ENCODE data around the gene KCNN4.

Gene KCNN4

GRCh38 chr19:43790587-43790986 lies 9.8 kb upstream of the KCNN4 start:
- no peak for DNase-seq (ENCODE audit: extremely low read depth, insufficient read length)

DNA sequence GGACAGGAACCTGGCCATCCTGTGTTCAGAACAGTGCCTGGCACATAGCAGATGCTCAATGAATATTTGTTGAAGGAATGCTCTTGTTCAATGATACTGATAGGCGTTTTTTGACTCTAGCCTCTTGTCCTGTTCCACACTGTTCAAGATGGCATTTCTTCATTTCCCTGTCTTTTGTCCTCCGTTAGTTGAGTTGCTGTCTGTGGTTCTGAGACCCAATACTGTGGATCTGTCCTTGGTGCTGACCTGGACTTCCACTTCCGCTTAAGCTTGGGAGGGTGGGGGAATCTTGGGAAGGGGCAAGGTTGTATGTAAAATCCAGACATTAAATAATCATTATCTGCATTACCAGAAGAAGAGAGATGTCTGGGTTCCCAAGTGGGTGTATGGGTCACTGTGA lies 8.3 kb upstream of the KCNN4 start:
- H3K27me3 ChIP-seq (replicated peaks; ENCODE audit: control insufficient read depth, insufficient read depth, low read length): no peaks in the 10 kb centered on the region
- no peak for DNase-seq (ENCODE audit: extremely low read depth, insufficient read length)
- no peak overlapping the region for H3K4me3 ChIP-seq (replicated peaks; ENCODE audit: low read depth, low read length)
- TF ChIP-seq, protein P1, sequence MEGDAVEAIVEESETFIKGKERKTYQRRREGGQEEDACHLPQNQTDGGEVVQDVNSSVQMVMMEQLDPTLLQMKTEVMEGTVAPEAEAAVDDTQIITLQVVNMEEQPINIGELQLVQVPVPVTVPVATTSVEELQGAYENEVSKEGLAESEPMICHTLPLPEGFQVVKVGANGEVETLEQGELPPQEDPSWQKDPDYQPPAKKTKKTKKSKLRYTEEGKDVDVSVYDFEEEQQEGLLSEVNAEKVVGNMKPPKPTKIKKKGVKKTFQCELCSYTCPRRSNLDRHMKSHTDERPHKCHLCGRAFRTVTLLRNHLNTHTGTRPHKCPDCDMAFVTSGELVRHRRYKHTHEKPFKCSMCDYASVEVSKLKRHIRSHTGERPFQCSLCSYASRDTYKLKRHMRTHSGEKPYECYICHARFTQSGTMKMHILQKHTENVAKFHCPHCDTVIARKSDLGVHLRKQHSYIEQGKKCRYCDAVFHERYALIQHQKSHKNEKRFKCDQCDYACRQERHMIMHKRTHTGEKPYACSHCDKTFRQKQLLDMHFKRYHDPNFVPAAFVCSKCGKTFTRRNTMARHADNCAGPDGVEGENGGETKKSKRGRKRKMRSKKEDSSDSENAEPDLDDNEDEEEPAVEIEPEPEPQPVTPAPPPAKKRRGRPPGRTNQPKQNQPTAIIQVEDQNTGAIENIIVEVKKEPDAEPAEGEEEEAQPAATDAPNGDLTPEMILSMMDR (IDR thresholded peaks at IDR 0.05; ENCODE audit: insufficient read depth, low read length, poor library complexity, severe bottlenecking): no peak
- H3K36me3 ChIP-seq (ENCODE audit: control insufficient read depth, insufficient read depth, low read length): no peaks in the 10 kb centered on the region

More at GRCh38 chr19:43790587-43790986, 9.8 kb upstream of the KCNN4 start:
- no peaks in the 10 kb centered on the region for H3K36me3 ChIP-seq (ENCODE audit: control insufficient read depth, insufficient read depth, low read length)
- TF ChIP-seq, protein P1 (IDR thresholded peaks at IDR 0.05; ENCODE audit: insufficient read depth, low read length, poor library complexity, severe bottlenecking): no peak
- no peak overlapping the region for H3K4me3 ChIP-seq (replicated peaks; ENCODE audit: low read depth, low read length)
- H3K27me3 ChIP-seq (replicated peaks; ENCODE audit: control insufficient read depth, insufficient read depth, low read length): no peaks in the 10 kb centered on the region

DNA sequence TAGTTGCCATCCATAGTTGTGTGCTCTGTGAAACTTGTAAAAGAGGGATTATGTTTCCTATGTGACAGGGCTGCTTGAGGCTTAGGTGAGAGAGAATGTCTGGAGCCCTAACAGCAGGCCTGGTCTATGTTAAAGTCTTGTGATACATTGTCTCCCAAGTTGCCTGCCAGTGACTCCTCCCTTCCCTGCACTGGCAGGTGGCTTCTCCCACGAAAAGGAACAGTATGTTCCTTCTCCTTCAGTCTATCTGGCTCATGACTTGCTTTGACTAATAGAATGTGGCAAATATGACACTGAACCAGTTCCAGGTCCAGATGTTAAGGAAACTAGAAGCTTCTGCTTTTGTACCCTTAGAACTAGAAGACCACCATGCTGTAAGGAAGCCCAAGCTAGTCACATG lies 5.9 kb upstream of the KCNN4 start:
- Histone ChIP-seq H3K36me3 (ENCODE audit: control insufficient read depth, insufficient read depth, low read length) (no peaks in the 10 kb centered on the region), H3K4me3 (replicated peaks; ENCODE audit: low read depth, low read length) (no peak overlapping the region), H3K27me3 (replicated peaks; ENCODE audit: control insufficient read depth, insufficient read depth, low read length) (no peaks in the 10 kb centered on the region)
- DNase-seq (ENCODE audit: extremely low read depth, insufficient read length): no peak
- TF ChIP-seq, protein P1 (IDR thresholded peaks at IDR 0.05; ENCODE audit: insufficient read depth, low read length, poor library complexity, severe bottlenecking): no peak

- no peaks in the 10 kb centered on the region for H3K36me3 ChIP-seq (ENCODE audit: control insufficient read depth, insufficient read depth, low read length)
- DNase-seq (ENCODE audit: extremely low read depth, insufficient read length): no peak
- TF ChIP-seq, protein P1 (IDR thresholded peaks at IDR 0.05; ENCODE audit: insufficient read depth, low read length, poor library complexity, severe bottlenecking): peak; percentile 99
- no peak overlapping the region for H3K4me3 ChIP-seq (replicated peaks; ENCODE audit: low read depth, low read length)
- no peaks in the 10 kb centered on the region for H3K27me3 ChIP-seq (replicated peaks; ENCODE audit: control insufficient read depth, insufficient read depth, low read length)
These were observed 4.4 kb upstream of the KCNN4 start for GRCh38 chr19:43784981-43785808.

GRCh38 chr19:43784241-43784980 lies 3.6 kb upstream of the KCNN4 start:
- no peak for DNase-seq (ENCODE audit: extremely low read depth, insufficient read length)
- TF ChIP-seq, protein P1 (IDR thresholded peaks at IDR 0.05; ENCODE audit: insufficient read depth, low read length, poor library complexity, severe bottlenecking): no peak
- Histone ChIP-seq H3K36me3 (ENCODE audit: control insufficient read depth, insufficient read depth, low read length) (no peaks in the 10 kb centered on the region), H3K27me3 (replicated peaks; ENCODE audit: control insufficient read depth, insufficient read depth, low read length) (no peaks in the 10 kb centered on the region), H3K4me3 (replicated peaks; ENCODE audit: low read depth, low read length) (peak overlapping the region; percentile 87)
